ENCODE measurements around the gene APPL1.

Gene APPL1, protein sequence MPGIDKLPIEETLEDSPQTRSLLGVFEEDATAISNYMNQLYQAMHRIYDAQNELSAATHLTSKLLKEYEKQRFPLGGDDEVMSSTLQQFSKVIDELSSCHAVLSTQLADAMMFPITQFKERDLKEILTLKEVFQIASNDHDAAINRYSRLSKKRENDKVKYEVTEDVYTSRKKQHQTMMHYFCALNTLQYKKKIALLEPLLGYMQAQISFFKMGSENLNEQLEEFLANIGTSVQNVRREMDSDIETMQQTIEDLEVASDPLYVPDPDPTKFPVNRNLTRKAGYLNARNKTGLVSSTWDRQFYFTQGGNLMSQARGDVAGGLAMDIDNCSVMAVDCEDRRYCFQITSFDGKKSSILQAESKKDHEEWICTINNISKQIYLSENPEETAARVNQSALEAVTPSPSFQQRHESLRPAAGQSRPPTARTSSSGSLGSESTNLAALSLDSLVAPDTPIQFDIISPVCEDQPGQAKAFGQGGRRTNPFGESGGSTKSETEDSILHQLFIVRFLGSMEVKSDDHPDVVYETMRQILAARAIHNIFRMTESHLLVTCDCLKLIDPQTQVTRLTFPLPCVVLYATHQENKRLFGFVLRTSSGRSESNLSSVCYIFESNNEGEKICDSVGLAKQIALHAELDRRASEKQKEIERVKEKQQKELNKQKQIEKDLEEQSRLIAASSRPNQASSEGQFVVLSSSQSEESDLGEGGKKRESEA

DNA sequence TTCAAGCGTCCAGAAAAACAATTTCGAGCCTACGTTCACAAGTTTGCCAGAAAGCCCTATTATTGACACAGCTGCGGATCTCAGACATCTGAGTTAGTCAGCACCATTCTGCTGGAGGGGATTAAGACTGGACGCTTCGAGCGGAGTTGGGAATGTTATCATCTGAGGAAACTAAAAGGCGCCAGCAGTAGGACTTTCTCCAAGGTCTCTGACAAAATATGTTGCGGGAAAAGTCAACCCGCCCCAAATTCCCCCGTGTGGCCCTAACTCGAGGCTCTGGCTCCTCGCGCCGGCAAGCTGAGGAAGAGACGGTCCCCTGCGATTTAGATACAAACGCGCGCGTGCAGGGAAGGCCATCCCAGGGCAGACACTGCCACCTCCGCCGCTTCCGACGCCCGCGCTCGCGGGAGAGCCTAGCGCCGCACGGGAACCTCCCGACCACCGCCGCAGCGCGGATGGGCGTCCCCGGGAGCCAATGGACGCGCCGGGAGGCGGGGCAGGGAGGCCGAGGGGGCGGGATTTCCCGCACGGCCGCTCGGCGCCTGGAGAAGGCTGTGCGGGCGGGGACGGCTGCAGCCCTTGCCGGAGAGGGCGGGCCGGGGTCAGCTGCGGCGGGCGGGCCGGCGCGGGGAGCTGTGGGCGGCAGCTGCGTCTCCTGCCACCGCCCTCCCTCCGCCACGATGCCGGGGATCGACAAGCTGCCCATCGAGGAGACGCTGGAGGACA is at the start of gene APPL1:
TSS of gene APPL1 (plus strand) at position 526 of the 726 bp plus-strand sequence. CDS start at position 681, 155 bp downstream.
- DNase-seq (ENCODE audit: low spot score): peak; percentile 85

DNA sequence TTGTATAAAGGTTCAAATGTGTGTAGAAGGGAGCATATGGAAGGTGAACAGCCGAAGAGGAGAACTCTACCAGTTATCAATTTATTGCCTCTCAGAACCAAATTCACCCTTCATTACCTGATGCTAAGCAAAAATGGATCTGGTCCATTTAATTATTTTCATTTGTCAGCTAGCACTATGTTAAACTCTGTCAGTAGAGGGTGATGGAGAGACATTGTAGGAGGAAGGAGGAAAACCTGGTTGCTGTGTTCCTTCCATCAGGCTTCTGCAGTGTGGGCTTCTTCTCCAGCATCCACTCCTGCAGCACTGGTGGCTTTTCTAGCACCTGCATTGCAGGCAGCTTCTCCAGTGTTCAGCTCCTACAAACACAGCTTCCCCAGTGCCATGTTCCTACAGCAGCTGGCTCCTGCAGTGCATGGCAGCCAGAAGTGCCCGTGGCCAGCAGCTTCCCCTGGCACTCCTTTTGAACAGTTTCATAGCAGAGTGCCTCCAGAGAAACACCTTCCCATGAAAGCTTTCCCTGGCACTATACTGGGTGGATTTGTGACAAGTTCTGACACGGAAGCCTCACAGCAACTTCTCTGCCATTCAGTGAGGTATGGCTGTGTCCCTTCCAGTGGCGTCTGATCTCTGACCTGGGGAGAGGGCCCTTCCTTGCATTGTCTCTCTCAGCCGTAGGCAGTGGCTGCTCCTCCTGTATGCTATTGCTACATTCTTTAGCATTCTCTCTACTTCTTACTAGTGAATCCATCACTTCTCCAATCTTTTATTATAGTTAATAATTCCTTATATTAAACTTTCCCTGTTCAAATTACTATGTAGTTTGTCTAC is 47.7 kb upstream of the APPL1 start:
- no peak for DNase-seq (ENCODE audit: low spot score)

DNA sequence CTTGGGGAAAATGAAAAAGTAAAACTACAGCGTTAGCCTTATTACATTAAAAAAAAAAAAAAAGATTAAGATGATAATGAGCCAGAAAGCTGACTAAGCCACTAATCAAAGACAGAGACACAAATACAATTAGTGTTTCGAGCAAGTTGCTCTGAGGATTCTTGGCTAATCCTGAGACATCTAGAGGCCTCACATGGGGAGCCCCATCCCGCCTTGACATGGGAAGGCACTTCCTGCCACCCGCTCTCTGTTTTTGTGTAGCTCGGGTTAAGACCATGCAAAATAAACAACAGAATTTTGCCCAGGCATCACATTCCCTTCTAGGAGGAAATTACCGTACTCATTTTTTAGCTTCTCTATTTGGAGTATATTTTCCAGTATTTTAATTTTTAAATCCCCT is 43.0 kb upstream of the APPL1 start:
- no peak for DNase-seq (ENCODE audit: low spot score)

DNA sequence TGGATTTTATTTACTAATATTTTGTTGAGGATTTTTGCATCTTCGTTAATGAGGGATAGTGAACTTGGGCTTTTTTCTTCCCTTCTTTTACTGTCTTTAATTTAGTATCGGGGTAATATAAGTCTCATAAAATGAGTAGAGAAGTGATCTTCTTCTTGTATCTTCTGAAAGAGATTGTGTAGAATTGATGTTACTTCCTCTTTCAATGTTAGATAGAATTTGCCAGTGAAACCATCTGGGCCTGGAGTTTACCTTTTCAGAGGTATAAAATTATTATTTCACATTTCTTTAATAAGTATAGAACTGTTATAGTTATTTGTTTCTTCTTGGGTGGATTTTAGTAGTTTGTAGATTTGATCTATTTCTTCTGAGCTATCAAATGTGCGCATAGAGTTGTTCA is 35.5 kb upstream of the APPL1 start:
- DNase-seq (ENCODE audit: low spot score): no peak

DNA sequence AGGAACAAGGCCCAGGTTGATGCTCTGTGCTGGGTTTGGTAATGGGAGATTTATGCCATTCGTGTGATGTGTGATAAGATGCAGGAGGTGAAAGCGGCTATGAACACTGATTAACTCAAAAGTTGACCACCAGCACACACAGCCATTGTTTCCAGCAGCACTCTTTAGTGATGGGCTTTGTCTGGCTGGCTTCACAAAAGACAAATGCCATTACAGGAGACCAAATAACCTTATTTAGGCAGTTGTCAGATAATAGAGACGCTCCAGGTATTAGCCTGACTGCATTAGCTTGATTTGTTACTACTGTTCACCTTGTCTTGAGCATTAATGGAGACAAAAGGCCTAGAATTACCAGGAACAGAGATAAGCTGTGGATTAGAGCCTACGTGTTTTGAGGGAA is 32.9 kb upstream of the APPL1 start:
- DNase-seq (ENCODE audit: low spot score): no peak

DNA sequence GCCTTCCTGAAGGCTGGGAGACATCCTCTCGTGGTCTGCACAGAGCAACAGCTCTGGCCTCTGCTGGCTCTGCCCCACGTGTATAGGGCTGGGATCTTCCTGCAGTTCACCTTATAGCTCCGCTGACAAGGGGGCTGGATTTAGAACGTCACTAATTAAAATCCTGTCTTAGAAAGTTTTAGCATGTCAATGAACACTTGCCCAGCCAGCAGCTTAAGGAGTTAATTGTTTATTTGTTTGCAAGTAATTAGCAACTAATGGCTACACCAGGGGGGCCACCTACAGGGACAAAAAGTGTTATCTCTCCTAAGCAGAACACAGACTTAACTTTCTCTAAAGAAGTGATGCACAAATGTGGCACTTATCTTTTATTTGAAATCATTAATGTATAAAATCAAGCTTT is 27.6 kb upstream of the APPL1 start, which contains the start of gene HESX1:
TSS of gene HESX1 (minus strand) at position 84 of the 403 bp plus-strand sequence. CDS start at position 24, 60 bp downstream.
- no peak for DNase-seq (ENCODE audit: low spot score)

DNA sequence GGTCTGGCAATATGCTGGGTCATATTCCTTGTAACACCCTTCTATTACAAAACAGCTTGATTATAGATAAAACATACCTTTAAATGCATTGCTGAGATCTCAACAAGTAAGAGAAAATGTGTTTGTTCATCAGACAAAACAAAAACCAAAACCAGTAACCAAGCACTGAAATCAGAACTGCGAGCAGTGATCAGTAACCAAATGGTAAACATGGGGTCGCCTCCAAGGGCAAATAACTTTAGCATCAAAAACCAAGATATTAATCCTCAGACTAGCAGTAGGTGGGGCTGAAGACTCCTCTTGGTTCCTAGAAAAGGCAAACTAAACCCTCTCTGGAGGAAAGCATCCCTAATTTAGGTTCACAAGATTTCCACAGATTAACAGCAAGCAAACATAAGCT is 21.1 kb upstream of the APPL1 start:
- DNase-seq (ENCODE audit: low spot score): no peak

DNA sequence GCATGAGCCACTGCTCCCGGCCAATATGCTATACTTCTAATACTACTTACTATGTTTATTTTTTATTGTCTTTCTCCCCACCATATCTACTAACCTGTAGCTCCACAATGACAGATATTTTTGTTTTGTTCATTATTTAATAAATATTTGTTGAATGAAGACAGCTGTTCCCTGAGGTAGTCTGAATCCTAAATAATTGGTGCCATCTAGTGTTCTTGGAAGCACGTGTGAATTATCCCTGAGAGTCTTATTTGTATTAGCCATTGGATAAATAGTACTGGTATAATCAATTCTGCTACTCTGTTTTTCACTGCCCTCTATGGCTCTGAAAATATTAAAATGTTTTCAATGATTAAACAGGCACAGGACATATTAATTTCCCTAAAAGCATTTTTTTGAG is 5.6 kb upstream of the APPL1 start:
- DNase-seq (ENCODE audit: low spot score): no peak

DNA sequence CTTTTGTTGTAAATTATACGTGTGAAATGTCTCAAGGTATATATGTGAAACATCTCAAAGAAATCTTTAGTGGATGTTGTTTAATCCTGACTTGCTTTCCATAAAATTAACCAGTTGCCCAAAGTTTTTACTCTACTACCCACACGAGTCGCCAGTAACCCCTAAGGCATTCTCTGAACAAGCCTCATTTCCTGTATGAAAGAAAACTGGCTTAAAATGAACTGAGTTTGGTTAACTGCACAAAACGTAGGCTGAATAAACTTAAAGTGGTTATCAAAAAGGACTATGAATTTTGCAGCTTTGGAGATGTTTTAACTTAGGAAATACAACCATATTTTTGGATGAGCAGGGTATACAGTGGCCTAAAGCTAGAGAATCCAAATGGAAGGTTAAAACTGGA is 2.7 kb upstream of the APPL1 start:
- no peak for DNase-seq (ENCODE audit: low spot score)

DNA sequence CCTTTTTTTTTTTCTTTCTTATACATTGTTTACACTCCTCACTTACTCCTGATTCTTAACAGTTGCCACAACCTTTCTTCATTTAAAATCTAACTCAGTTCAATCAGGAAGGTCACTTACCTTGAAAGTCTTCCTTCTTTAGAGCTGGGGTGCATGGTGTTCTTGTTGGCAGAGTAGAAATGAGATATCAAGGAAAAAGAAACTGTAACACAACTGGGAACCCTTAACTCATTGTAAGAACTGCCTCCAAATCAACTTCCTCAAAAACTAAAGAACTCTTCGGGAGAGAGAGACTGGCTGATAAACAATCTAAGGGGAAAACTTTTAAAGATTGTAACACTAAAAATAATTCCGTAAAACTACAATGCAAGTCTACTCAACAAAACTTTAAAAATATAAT is 1.4 kb upstream of the APPL1 start:
- no peak for DNase-seq (ENCODE audit: low spot score)

DNA sequence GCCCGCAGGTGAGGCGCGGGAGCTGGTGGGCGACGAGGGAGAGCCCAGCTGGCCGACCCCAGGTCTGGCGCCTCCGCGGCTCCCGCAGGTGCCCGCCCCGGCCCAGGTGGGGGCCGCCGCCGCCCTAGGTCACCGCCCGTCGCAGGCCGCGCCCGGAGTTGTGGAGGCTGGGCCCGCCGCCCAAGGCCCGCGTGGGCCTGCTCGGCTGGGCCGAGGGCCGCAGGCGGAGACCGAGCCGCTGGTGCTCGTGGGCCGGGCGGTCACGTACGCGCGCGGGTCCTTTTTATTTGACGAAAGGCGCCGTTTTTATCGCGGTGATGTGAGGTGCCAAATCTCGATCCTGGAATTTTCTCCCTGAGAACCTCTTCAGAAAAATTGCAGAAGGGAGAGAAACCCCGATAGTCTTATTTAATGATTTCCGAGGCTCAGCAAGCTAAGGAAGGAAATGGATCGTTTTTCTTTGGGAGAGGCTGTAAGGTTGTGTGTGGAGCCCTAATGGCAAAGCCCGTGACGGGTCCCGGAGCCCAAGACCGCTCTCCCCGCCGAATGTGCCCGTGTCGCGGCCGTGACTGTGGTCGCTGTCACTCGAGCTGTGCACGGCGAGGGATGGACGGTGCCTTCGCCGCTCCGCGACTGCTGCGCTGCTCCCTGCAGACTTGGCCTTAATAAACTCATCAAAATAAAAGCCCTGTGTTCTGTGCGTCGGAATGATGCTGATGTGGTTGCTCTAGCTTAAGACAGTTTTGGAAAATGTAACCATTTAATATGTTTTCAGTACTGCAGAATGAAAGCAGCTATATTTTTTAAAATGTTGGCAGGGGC is 612 bp downstream of the APPL1 start:
- peak; percentile 36 for DNase-seq (ENCODE audit: low spot score)

DNA sequence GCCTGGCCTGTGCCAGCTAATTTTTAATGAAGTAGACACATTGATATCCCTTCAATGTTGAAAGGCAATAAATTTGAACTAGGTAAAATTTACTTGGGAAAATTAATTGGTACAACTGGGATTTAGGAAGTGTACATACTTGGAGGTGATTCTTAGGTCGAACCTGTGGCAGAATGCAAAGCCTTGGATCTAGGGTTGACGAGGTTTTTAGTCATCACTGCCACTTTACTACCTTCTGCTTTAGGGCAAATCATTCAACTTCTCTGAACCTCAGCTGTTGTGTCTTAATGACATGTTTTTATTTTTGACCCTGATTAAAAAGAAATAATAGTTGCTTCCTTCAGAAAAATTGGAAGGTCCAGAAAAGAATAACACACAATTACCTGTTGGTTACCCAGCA is 2.5 kb downstream of the APPL1 start:
- DNase-seq (ENCODE audit: low spot score): no peak

DNA sequence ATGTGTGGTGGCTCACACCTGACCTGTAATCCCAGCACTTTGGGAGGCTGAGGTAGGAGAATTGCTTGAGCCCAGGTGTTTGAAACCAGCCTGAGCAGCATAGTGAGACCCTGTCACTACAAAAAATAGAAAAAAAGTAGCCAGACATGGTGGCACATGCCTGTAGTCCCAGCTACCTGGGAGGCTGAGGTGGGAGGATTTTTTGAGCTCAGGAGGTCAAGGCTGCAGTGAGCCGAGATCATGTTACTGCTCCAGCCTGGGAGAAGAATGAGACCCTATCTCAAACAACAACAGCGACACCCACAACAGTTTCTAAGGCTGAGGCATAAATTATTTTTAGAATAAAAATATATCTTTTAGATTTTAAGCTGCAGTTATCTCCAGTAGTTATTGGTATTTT is 6.3 kb downstream of the APPL1 start:
- no peak for DNase-seq (ENCODE audit: low spot score)

DNA sequence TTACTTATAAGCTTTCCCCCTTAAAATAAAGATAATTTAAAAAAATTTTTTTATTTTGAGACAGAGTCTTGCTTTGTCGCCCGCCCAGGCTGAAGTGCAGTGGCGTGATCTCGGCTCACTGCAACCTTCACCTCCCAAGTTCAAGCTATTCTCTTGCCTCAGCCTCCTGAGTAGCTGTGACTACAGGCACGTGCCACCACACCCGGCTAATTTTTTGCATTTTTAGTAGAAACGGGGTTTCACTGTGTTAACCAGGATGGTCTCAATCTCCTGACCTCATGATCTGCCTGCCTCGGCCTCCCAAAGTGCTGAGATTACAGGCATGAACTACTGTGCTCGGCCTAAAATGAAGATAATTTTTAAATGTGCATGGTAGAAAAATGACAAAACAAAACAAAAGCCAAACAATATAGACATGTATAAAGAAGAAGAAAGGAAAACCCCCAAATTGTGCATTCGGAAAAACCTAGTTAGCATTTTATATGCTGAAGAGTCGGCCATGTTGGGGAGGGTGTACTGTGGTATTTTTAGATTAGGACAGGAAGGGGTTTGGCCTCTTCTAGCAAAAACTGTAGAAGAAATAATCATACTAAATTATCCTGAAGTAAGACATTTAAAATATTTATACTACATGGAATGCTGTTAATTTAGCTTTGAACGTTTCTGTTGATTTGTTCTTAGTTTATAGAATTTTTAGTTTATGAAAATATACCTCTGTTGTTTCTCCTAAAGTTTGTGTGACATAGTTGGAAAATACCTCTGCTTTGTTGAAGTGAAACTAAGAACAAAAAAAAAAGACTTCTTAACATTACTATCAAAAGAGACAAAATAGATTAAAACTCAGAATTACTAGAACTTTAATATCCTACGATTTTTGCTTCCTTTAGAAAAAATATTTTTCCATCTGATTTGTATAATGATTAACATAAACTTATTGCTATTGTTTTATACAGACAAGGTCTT is 7.4 kb downstream of the APPL1 start:
- DNase-seq (ENCODE audit: low spot score): no peak

DNA sequence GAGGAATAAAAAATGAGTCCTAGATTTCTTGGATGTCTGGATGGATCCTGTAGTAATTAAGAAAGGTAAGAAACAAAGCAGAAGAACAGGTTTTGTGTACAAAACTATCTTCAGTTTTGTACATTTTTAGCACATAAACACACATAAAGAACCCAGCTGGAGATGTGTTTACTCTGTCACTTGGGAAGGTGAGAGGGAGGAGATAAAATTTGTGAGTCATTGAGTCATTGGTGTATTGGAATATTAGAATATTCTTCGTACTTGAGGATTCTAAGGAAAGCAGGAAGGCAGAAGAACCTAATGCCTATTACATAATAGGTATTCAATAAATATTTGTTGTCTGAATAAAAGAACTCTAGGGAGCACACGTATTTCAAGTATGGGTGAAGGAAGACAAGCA is 17.4 kb downstream of the APPL1 start:
- DNase-seq (ENCODE audit: low spot score): no peak

DNA sequence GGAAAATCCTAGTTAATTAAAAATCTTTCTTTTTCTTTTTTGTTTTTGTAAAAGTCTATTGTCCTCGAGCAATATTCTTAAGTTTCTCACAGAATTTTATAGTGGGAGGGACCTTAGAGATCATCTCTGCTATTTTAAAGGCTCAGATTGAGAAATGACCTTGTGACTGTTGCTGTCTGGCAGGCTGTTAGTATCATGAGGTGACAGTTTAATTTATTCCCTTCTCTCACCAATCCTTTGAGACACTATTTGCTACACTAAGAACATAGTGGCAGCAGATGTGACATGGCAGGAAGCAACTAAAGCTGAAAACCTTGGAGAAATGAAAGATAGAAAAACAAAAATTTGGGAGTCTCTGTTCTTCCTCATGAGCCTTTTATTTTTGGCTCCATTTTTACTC is 24.9 kb downstream of the APPL1 start:
- no peak for DNase-seq (ENCODE audit: low spot score)

DNA sequence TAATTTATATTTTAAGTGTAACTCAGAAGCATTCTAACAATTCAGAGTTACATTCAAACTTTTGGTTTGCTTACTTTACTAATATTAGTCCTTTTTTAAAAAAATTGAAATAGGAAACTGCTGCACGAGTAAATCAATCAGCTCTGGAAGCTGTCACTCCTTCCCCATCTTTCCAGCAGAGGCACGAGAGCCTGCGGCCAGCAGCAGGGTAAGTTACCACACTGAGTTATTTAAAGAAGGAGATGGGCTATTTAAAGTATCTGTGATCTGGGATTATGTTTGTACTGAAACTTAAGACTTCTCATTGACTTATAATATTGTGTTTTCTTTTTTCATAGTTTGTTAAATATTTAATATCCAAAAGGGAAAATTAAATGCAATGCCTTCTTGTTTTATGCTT is 29.3 kb downstream of the APPL1 start:
- no peak for DNase-seq (ENCODE audit: low spot score)

DNA sequence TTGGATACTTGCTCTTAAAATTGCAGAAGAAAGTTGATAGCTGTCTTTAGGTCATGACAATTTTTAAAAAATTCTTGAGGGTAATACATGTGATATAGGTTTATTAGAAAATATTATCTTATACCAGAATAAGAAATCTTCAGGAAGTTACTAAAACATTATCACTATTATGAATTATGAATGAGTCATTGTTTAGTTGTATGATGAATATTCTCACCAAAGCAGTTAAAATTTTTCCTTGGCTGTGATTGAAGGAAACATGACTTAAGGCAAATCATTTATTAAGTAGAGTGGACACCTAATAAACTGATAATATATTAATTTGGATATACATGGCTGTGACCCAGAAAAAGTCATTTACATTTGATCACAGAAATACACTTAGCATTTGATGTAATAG is 30.1 kb downstream of the APPL1 start:
- no peak for DNase-seq (ENCODE audit: low spot score)

DNA sequence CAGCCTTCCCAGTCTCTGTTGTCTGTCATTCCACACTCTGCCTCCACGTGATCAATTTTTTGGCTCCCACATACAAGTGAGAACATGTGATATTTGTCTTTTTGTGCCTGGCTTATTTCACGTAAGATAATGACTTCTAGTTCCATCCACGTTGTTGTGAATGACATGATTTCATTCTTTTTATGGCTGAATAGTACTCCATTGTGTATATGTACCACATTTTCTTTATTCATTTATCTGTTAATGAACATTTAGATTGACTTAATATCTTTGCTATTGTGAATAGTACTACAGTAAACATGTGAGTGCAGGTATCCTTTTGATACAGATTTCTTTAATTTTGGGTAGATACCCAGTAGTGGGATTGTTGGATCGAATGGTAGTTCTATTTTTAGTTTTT is 33.6 kb downstream of the APPL1 start:
- no peak for DNase-seq (ENCODE audit: low spot score)

DNA sequence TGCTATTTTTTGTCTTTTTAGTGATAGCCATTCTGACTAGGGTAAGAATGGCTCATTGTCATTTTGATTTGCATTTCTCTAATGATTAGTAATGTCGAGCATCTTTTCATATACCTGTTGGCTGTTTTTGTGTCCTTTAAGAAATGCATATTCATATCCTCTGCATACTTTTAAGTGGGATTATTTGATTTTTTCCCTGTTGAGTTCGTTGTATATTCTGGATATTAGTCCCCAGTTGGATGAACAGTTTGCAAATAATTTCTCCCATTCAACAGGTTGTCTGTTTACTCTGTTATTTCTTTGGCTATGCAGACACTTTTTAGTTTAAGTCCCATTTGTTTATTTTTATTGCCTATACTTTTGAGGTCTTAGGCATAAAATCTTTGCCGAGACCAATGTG is 34.4 kb downstream of the APPL1 start:
- DNase-seq (ENCODE audit: low spot score): no peak

All from CD4-positive, alpha-beta T cell treated with Interleukin-15 for 4 hours (primary cell).